NCI-H1436 treated with DMSO at 0.1 percent for 48 hours (cell line): ENCODE results near the gene RPL27A.
"Not testable (repeated sequence)": the region's sequence is repeated elsewhere in the genome, so short reads cannot be mapped to it uniquely, and the experiment has no call there.

Experiments
- DNase-seq: peaks from one replicate; lab custom pipeline; 2025; lab: John Stamatoyannopoulos, UW

Gene RPL27A

DNA sequence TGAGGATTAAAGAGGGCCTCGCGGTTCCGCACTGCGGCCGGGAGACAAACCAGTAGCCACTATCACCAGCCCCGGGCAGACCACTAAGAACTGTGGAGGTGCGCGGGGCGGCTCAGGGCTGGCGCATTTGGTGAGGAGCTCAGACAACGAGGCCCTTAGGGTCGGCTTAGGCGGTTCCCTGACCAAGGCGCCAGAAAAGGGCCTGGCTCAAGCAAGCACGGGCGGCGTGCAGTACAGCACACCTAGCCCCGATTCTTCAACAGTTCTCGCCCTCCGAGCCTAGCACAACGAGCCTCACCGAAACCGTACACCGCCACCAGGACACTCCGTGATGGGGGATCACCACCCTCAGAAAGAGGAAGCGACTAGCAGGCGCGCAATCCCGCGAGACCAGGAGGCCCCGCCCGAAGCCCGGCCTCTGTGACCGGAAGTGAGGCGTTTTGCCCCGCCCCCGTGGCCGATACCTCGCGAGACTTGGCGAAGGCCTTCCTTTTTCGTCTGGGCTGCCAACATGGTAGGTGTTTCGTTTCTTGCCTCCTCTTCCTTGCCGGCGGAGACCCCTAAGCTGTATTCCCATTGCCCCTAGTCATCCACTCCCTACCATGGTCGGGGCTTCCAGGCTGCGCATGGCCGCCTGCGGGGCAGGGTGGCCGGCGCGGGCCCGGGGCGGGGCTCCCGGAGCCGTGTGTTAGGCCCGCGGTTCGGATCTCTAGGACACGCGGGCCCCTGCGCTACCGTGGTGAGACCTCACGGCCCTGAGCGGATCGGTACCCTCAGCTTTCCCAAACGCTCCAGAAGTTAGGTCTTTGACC lies at the start of gene RPL27A, which contains the start of gene TRIM66:
Gene RPL27A (plus strand): TSS at position 490 of the 812 bp plus-strand sequence. CDS start 22 bp downstream, at position 512.
Gene TRIM66 (minus strand): TSS at position 363 of the 812 bp plus-strand sequence. CDS start 10,391 bp downstream, outside the sequence.
- peak; percentile 77 for DNase-seq

DNA sequence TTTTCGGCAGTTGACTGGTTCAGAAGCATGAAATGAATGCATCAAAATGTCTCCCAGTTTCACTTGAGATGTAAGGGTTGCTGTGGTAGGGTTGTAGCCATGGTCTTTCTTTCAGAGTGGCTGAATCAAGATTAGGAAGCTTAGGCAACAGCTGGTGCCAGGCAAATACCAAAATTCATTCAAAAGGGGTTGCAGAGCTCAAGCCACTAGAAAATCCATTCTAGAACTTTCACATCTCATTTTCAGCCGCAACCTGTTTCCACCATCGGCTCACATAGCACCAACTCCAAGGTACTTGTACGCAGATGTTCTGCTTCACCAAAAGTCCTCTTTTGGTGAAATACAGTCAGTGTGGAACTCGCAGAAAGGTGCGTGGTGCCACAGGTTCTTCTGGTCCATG lies 48.1 kb upstream of the RPL27A start:
- no peak for DNase-seq

DNA sequence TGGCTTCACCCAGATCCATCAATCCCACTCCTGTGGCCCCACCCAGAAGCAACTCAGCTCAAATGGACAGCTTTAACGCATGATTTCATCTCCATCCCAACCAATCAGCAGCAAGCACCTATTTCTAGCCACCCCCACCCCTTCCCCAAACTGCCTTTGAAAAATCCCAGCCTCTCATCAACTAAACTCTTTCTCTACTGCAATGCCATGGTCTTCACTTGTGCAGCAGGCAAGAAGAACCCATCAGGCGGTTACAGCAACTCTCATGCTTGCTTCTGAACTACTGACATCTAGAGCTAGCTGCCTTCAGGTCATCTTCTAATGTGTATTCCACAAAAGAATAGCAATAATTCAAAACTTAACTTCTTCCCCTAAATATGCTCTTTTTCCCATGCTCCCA lies 46.5 kb upstream of the RPL27A start:
- DNase-seq = no peak

DNA sequence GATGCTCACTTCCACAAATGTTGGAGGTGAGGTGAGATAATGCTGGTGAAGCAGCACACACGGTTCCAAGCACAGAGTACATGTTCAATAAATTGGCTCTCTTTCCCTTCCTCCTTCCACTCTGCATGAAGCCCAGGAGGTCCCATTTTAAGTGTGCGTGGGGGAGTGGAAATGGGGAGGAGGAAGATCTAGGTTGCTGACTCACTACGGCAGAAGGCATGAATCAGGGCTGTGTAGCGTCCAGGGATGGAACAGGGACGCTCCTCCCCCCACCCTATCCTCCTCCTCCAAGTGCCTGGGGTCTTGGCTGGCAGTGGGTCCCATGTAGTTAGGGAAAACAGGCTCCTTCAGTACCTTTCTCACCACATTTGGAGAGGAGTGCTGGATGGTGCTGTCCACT lies 44.3 kb upstream of the RPL27A start:
- DNase-seq = no peak

DNA sequence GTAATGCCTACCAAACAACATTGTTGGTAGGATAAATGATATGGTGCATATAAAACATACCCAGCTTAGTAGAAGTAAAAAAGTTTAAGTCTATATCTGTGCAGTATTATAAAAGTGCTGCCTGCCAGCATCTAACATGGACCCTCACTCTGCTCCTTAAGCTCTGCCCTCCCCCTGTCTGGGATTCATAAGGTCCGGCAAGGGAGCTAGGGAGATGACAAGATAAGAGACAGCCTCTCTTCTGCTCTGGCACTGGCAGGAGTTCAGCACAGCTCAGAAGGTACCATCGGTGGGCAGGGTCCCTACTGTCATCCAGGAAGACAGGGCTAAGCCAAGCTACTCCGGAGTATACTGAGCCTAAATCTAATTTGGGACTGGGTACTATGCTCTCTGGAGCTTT lies 42.9 kb upstream of the RPL27A start:
- DNase-seq = no peak

DNA sequence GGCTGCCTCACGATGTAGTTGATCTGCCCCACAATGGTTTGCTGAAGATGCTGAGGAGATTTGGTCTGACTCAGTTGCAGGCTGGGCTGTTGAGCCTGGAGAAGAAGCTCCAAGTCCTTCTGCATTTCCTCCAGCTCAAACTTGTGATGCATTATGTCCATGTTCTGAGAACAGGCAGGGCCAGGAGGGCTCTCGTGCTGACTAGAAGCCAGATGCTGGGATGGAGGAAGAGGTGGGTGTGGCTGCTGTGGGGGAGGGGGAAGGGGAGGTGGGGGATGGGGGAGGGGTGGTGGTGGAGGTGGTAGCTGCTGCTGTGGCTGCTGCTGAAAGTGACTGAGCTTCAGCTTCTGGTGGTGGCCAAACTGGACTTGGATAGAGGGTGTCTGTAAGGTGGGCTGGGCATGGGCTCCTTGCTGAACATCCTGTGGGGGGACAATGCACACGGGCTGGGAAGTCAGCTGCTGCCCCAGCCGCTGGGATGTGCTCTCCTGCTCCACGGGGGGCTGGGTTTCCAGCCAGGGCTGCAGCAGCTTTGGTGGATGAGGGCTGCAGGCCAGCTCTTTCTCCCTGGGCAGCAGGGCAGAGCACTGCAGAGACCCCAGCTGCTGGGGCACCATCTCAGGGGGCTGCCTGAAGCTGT lies 42.2 kb upstream of the RPL27A start:
- DNase-seq = no peak

DNA sequence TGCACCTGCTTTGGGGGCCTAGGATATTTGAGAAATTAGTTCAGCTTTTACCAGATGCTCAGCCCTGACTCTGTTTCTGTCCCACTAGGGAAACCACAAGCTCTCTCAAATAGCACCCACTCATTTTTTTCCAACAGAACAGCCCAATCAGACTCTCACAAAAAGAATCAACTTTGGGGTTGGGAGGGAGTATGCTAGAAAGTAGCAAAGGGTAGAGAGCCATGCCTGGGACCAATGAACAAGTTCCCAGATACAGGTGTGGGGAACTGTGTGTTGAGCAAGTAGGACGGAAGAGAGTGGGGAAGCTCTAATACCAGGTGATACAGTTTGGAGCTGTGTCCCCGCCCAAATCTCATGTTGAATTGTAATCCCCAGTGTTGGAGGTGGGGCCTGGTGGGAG lies 41.3 kb upstream of the RPL27A start:
- no peak for DNase-seq

DNA sequence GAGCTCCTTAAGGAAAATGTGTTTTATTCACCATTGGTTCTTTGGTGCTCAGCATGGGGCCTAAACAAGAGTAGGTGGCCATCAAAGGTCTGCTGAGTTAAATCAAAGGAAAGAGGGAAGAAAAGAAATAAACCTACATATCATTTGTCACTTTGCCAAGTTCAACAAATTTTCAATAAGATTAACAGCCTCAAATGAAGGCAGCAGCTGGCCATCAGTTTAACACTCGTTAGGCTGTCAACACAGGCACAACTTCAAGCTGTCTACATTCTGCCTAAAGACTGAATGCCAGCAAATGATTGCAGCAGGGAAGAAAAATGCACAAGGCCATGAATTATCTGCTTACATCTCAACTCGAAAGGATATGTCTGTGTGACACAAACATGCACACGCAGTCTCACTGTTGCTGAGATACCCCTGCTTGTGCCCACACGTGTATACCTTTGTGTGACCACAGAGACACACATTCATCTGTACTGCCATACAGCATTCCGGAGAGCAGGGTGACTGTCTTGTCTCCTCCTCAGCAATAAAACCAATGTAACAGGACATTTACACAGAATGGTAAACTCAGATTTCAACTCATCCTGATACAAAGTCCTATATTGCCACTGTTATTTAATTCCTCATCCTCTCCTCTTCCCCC lies 40.3 kb upstream of the RPL27A start:
- no peak for DNase-seq

DNA sequence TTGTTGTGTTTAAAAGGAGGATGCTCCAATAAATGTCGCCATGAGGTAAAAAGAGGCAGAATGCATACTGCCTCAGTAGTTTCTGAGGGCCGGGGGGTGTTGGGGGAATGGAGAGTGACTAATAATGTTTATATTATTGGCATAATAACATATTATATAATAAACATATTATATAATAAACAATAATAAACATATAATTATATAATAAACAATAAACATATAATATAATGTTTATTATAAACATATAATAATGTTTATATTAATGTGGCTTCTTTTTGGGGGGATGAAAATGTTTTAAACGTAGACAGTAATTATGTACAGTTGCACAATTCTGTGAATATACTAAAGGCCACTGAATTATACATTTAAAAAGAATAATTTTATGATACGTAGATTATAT lies 35.7 kb upstream of the RPL27A start:
- no peak for DNase-seq

DNA sequence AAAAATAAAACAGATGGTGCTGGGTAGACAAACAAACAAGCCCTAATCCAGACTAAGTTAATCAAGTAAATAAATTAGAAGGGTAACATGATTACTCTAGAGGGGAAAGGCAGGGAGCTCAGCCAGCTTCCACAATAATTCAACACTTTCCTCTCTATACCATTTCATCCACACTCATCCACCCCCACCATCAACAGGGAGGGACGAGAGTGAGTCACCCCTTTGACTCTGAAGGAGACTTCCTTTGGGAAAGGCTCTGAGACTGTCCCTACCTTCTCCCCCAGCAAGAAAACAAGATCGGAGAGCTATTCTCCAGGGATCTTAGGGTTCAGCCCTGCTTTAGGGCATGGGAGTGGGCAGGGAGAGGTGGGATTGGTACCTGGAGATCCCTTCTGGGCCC lies 33.2 kb upstream of the RPL27A start:
- DNase-seq = no peak

DNA sequence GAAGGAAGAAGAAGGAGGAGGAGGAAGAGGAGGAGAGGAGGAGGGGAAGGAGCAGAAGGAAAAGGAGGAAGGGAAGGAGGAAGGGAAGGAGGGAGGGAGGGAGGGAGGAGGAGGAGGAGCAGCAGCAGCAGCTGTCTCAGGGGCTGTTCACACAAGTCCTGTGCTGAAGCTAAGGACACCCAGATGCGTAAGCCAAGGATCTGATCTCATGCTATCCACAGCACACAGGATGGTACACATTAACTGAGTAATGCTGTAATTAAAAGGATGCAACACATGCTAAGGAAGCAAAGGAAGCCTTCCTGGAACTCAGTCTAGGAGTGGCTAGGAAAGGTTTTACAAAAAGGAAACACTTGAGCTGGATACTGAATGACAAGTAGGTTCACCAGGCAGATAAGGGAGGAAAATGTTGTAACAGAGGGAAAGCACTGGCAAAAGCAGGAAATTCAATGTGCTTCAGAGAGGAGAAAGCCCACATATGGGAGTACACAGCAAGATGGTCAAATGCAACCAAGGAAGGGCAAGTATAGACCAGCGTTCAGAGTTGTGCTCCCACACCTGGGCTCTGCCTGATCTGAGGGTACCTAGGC lies 32.1 kb upstream of the RPL27A start:
- no peak for DNase-seq

DNA sequence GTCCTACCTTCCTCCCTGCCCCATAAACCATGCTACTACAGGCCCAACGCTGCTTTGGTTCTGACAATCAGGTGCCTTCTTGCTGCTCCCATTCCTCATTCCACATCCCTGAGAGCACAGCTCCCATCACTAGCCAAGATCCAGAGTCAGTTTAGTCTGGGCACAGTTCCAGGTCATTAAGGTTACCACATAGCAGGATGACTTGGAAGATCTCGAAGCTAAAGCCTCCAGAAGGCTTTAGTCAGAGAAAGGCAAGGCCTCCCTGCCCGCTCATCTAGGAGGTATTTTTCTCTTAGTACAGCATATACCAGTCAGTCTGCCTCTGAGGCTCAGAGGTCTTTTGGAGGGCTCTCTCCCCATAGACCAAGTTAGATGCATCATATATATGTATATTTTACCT lies 30.5 kb upstream of the RPL27A start:
- DNase-seq = no peak

DNA sequence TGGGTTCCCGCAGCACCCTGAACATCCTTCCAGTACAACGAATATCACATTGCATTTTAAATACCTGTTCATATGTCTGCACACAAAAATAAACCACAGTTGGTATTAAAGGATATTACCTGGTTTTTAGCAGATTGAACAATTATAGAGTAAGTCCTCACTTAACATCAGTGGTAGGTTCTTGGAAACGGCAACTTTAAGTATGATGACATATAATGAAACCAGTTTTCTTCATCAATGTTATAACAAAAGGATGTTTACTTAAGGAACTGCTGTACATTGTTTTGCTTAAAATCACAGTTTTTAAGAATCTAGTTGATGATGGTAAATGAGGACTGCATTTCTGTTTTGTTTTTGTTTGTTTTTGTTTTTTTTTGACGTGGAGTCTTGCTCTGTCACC lies 28.1 kb upstream of the RPL27A start:
- DNase-seq = no peak

DNA sequence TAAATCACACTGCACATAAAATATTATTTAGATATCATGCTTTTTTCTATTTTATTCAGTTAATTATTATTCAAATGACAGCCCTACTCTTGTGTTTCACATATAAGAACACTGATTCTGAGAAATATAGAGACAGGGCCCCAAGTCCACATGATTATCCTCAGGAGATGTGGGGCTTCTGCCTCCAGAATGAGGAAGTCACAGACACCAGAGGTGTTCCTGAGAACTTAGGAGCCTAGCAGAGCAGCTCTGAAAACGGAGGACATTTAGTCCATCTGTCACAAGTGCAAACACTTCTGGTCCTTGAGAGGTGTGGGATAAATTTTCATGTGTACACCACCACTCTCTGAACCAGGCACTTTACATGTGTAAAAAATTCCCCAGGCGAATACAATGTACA lies 26.3 kb upstream of the RPL27A start:
- no peak for DNase-seq

DNA sequence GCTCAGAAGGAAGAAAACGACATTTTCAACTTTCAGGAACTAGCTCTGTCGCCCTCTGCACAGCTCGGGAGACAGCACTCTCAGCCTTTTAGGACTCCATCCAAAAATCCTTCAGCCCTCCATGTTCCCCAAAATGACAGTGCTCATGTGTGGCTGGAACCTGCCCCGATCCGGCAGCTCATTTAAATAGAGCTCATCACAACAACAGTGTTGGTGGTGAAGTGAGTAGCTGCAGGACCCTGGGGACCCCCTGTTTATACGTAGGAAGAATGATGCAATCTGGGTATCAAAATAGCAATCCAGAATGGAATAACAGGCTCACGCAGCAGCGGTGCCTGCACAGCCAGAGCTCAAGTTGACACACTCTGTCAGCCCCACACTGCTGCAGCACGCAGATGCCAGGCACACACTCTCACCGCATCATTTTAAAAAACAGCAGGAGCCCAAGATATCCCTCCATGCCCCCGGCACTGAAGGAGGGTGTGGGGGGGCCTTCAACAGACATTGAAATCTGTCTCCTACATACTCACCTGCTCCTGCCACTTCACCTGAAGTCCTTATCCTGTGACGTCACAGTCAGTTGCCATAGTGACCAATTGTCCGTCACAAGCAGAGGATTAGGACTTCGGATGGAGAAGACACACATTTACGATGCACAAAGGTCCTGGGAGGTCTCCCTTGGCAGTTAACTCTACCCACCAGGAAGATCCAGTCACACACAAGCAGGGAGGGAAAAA lies 24.1 kb upstream of the RPL27A start:
- peak; percentile 6 for DNase-seq

DNA sequence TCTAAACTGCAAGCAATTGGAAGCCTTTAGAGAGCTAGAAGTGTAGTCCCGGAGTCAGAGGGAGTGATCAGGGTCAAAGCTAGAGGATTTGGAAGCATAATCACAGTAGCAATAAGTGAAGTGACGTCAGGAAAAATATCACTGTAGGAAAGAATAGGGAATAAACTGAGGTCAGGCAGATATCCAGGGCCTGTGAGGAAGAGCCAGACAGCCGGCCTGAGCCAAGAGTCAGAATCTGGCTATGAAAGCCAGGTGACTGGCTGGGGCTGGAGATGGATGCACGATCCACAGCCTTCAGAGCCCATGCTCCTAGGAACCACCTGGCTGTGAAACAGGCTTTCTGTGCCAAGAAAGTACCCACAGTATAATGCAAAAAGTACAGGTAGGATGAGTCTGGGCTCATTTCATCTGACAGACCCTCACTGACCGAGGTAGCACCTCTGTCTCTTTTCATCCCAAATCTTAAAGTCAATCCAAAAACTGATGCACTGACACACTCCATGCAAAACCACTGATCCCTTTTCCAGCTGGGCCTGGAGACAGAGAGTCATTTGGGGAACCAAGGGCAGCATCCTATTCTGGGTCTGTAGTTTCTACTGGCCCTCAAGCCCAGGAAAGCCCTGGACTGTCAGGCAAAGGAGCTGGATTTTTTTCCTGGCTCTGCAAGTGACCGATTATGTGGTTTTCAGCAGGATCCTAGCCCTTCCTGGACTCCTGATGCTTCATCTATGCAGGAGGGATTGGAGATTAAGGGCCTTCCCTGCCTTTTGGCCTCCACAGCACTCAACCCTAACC lies 21.4 kb upstream of the RPL27A start:
- no peak for DNase-seq

DNA sequence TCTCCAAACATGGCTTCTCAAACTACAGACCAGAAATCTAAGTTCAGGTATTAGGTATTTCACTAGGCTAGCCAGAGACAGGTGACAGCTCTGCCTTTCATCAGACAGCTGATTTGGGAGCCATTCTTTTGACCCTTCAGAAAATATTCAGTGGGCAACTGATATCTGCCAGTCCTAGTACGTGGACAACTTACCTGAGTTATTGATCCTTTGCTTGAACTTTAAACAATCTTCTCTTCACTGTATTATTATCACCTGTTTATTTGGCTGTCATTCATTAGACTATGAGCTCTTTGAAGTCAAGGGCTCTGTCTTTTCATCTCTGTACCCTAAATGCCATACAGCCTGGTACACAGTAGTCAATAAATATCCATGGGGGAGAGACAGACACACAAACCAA lies 17.4 kb upstream of the RPL27A start:
- no peak for DNase-seq

DNA sequence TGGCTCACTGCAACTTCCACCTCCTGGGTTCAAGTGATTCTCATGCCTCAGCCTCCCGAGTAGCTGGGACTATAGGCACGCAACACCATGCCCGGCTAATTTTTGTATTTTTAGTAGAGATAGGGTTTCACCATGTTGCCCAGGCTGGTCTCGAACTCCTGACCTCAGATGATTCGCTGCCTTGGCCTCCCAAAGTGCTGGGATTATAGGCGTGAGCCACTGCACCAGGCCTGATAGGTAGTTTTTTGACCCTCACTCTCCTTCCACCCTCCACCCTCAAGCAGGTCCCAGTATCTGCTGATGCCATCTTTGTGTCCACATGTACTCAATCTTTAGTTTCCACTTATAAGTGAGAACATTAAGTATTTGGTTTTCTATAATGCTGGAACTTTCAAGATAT lies 12.5 kb upstream of the RPL27A start:
- DNase-seq = not testable (repeated sequence)

DNA sequence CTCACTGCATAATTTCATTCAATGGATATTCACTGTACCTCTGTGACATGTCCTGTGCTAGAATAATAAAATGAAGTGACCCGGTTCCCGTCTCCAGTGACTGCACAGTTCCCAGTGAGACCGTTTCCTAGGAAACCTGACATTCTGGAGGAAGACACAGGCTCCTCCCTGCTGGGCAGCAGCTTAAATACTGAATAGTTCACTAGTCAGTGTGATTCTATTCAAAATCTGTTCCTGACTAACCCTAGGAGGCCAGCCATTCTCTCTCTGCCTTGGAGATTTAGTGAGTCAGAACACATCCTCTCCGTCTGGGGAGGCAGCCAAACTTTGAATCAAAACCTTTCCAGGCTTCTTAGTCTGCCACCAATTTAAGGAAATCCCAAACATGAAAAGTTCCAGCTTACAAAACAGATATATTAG lies 11.4 kb upstream of the RPL27A start:
- no peak for DNase-seq

DNA sequence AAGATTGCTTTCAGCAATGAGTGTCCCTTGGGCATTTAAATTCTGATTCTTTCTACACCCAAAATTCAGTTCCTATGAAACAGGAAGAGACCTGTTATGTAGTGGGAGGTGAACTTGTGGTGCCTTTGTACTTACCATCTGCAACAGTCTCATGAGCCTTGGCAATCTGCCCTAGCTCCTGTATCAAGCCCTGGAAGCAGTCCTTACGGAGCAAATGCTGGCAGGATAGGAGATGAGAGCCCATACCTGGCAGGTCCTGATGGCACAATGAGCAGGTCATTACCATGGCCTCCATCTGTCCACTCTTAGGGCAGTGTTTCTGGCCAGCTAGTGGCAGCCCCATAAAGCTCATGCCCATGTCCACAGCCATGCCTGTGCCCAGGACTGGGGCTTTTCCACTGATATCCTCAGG lies 10.9 kb upstream of the RPL27A start:
- DNase-seq = no peak

DNA sequence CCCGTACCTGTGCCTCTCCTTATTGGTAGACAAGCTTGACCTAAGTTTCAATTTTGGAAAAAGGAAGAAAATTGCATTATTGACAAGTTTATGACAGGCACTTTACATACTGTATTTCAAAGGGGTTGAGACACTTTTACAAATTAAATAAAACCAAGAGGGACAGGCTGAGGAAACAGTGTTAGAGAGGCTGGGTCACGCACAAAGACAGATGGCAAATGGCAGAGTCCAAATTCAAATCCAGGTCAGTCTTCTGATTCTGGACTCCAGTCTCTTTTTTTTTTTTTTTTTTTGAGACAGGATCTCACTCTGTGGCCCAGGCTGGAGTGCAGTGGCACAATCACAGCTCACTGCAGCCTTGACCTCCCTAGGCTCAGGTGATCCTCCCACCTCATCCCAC lies 10.2 kb upstream of the RPL27A start:
- DNase-seq = no peak
